ENCODE data around the gene BCL2L13.

The BCL2L13 gene

GRCh38 chr22:17780116-17780740 is 141.7 kb downstream of the BCL2L13 start:
- H3K36me3 ChIP-seq (replicated peaks; ENCODE audit: insufficient read depth, low read length) = no peaks in the 10 kb centered on the region
- no peaks in the 10 kb centered on the region for H3K27me3 ChIP-seq (replicated peaks; ENCODE audit: insufficient read depth, low read length)
- no peak overlapping the region for H3K4me3 ChIP-seq (ENCODE audit: low read length)
- H3K9me3 ChIP-seq (replicated peaks; ENCODE audit: insufficient read depth, low read length) = no peaks in the 10 kb centered on the region
- no peak overlapping the region for H3K9ac ChIP-seq (ENCODE audit: low read length)
- no peak overlapping the region for H3K27ac ChIP-seq (ENCODE audit: low read length)
- H4K20me1 ChIP-seq (ENCODE audit: insufficient read depth, low read length) = no peaks in the 10 kb centered on the region
- no peak for DNase-seq
- H3K9me2 ChIP-seq (replicated peaks; ENCODE audit: insufficient read depth, low read length) = no peaks in the 10 kb centered on the region
- peaks cover 27% of the 10 kb centered on the region for H3K79me2 ChIP-seq (ENCODE audit: low read length)
- H2AFZ ChIP-seq (ENCODE audit: low read length) = no peak overlapping the region
- TF ChIP-seq EZH2 (optimal IDR thresholded peaks at IDR 0.05; ENCODE audit: low read depth, low read length) = no peak
- no peak for TF ChIP-seq CTCF (IDR thresholded peaks at IDR 0.05; ENCODE audit: low read length)
- no peaks in the 10 kb centered on the region for H3K4me1 ChIP-seq (ENCODE audit: low read length)
- peaks cover 8% of the 10 kb centered on the region for H3F3A ChIP-seq (ENCODE audit: insufficient read depth, low read length)
- H3K4me2 ChIP-seq (ENCODE audit: low read depth, low read length) = no peak overlapping the region

Measured in MM.1S (cell line).